DND-41 (cell line): ENCODE results near the gene KRTAP9-4.

Experiments
- ATAC-seq: fragments of 200-7000 bp; cut with Tn5 transposase; 3 replicates; pipeline ENCODE4 v1.9.1; 2021; ENCODE audit warnings: low read depth; ENCODE audit not compliant: insufficient read depth
- DNase-seq: peaks from one replicate; pipeline ENCODE4 v3.0.0-alpha.2; 2020
- H2AFZ ChIP-seq: 2 replicates; pipeline ENCODE4 v1.6.0; 2012; ENCODE audit warnings: low read depth, low read length
- H3K27ac ChIP-seq: 2 replicates; pipeline ENCODE4 v1.5.1; 2012; ENCODE audit warnings: low read length, inconsistent platforms
- H3K27me3 ChIP-seq: fragments of 200-600 bp; sonication (generic); 2 replicates; pipeline ENCODE4 v1.6.0; 2012; ENCODE audit warnings: low read length, mild to moderate bottlenecking, inconsistent platforms; ENCODE audit not compliant: insufficient read depth, poor library complexity
- H3K36me3 ChIP-seq: 2 replicates; pipeline ENCODE4 v1.5.1; 2012; ENCODE audit warnings: low read length, inconsistent platforms; ENCODE audit not compliant: insufficient read depth
- H3K4me1 ChIP-seq: 2 replicates; pipeline ENCODE4 v1.5.1; 2012; ENCODE audit warnings: mild to moderate bottlenecking, low read length; ENCODE audit not compliant: insufficient read depth
- H3K4me2 ChIP-seq: 2 replicates; pipeline ENCODE4 v1.6.0; 2012; ENCODE audit warnings: mild to moderate bottlenecking, moderate library complexity, low read length, inconsistent platforms; ENCODE audit not compliant: insufficient read depth
- H3K4me3 ChIP-seq, 2 experiments: fragments of 200-600 bp in 1 of 2; shearing (Covaris generic) in 1 of 2; 2 replicates each; pipeline ENCODE4 v1.5.1; 2012 to 2016; ENCODE audit warnings: inconsistent platforms in 2 of 2, low read length in 2 of 2, mild to moderate bottlenecking in 2 of 2, low read depth in 1 of 2, moderate library complexity in 1 of 2
- H3K79me2 ChIP-seq: 2 replicates; pipeline ENCODE4 v1.6.0; 2012; ENCODE audit warnings: low read length, inconsistent platforms; ENCODE audit not compliant: insufficient read depth
- H3K9ac ChIP-seq: 2 replicates; pipeline ENCODE4 v1.6.0; 2012; ENCODE audit warnings: low read depth, mild to moderate bottlenecking, inconsistent platforms, low read length, moderate library complexity
- H3K9me3 ChIP-seq: 2 replicates; pipeline ENCODE4 v1.5.1; 2012; ENCODE audit warnings: low read length, moderate library complexity, mild to moderate bottlenecking, inconsistent platforms; ENCODE audit not compliant: insufficient read depth, severe bottlenecking
- H4K20me1 ChIP-seq: 2 replicates; pipeline ENCODE4 v1.6.0; 2012; ENCODE audit warnings: low read length; ENCODE audit not compliant: insufficient read depth
- EZH2 ChIP-seq: IDR thresholded peaks from 3 replicates; pipeline ENCODE4 v1.6.1; 2012; ENCODE audit warnings: borderline replicate concordance, low read depth, mild to moderate bottlenecking, moderate library complexity, low read length, inconsistent platforms; ENCODE audit not compliant: severe bottlenecking
- TF ChIP-seq, protein P1 (sequence below): IDR thresholded peaks from 2 replicates; pipeline ENCODE4 v1.5.1; 2012; ENCODE audit warnings: borderline replicate concordance, low read length, moderate library complexity, mild to moderate bottlenecking; ENCODE audit not compliant: poor library complexity, severe bottlenecking; ENCODE audit errors: extremely low read depth

The KRTAP9-4 gene

DNA sequence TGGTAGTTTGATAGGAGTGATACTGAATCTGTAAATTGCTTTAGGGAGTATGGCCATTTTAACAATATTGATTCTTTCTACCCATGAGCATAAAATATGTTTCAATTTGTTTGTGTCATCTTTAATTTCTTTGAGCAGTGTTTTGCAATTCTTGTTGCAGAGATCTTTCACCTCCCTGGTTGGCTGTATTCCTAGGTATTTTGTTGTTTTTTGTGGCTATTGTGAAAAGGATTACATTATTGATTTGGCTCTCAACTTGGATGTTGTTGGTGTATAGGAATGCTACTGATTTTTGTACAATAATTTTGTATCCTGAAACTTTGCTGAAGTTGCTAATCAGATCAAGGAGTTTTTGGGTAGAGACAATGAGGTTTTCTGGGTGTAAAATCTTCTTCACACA is 8.9 kb downstream of the KRTAP9-4 start:
- Histone ChIP-seq H3K4me3 (no peak overlapping the region), H3K4me2 (no peak overlapping the region), H3K36me3 (no peaks in the 10 kb centered on the region), H3K27me3 (peaks cover 6% of the 10 kb centered on the region), H3K9me3 (no peaks in the 10 kb centered on the region), H3K27ac (no peak overlapping the region), H2AFZ (no peak overlapping the region), H3K4me1 (no peaks in the 10 kb centered on the region), H4K20me1 (no peaks in the 10 kb centered on the region), H3K9ac (no peak overlapping the region), H3K79me2 (no peaks in the 10 kb centered on the region)
- DNase-seq (no peak), ATAC-seq (no peak)
- TF ChIP-seq EZH2, result no peak
- TF ChIP-seq, protein P1, sequence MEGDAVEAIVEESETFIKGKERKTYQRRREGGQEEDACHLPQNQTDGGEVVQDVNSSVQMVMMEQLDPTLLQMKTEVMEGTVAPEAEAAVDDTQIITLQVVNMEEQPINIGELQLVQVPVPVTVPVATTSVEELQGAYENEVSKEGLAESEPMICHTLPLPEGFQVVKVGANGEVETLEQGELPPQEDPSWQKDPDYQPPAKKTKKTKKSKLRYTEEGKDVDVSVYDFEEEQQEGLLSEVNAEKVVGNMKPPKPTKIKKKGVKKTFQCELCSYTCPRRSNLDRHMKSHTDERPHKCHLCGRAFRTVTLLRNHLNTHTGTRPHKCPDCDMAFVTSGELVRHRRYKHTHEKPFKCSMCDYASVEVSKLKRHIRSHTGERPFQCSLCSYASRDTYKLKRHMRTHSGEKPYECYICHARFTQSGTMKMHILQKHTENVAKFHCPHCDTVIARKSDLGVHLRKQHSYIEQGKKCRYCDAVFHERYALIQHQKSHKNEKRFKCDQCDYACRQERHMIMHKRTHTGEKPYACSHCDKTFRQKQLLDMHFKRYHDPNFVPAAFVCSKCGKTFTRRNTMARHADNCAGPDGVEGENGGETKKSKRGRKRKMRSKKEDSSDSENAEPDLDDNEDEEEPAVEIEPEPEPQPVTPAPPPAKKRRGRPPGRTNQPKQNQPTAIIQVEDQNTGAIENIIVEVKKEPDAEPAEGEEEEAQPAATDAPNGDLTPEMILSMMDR, result no peak

DNA sequence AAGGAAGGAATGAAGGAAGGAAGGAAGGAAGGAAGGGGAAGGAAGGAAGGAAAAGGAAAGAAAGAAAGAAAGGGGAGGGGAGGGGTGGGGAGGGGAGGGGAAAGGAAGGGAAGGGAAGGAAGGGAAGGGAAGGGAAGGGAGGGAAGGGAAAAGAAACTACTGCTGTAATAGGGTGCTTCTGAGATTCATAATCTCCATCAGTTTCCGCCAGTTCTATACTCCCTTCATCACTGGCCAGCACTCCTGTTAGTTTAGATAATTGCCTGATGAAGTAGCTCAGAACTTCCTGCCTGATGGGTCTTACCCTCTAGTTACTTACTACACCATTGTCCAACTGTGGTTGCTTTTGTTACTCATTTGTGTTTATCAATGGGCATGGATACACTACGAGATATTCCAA is 13.7 kb downstream of the KRTAP9-4 start:
- Histone ChIP-seq H3K79me2 (no peaks in the 10 kb centered on the region), H3K36me3 (no peaks in the 10 kb centered on the region), H3K27me3 (peaks cover 13% of the 10 kb centered on the region), H4K20me1 (no peaks in the 10 kb centered on the region), H3K4me1 (no peaks in the 10 kb centered on the region), H3K4me3 (no peak overlapping the region), H3K4me2 (no peak overlapping the region), H2AFZ (no peak overlapping the region), H3K9ac (no peak overlapping the region), H3K9me3 (no peaks in the 10 kb centered on the region), H3K27ac (no peak overlapping the region)
- TF ChIP-seq, protein P1, result no peak
- TF ChIP-seq EZH2, result no peak
- DNase-seq (no peak), ATAC-seq (no peak)

DNA sequence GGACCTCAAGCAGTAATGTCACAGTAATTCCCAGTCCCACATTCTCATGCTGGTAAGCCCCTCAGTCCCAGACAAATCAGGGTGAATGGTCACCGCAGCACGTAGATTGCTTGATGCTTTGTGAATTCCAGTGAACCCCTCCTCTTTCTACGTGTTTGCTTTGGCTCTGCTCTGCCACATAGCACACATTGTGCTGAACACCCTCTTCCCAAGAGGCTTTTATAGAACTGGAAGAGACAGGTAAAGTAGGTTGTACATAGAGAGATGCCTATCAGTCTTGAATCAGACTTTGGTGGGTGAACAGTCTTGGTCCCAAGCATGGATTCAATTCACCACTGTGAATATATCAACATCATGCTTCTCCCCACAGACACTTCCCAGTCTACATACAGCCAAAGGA is 15.1 kb downstream of the KRTAP9-4 start:
- Histone ChIP-seq H3K79me2 (no peaks in the 10 kb centered on the region), H4K20me1 (no peaks in the 10 kb centered on the region), H3K27me3 (peaks cover 13% of the 10 kb centered on the region), H3K9me3 (no peaks in the 10 kb centered on the region), H3K36me3 (no peaks in the 10 kb centered on the region), H3K4me3 (no peak overlapping the region), H2AFZ (no peak overlapping the region), H3K4me2 (no peak overlapping the region), H3K27ac (no peak overlapping the region), H3K9ac (no peak overlapping the region), H3K4me1 (no peaks in the 10 kb centered on the region)
- DNase-seq, result no peak
- TF ChIP-seq, protein P1, result no peak
- no peak for TF ChIP-seq EZH2
- no peak for ATAC-seq

DNA sequence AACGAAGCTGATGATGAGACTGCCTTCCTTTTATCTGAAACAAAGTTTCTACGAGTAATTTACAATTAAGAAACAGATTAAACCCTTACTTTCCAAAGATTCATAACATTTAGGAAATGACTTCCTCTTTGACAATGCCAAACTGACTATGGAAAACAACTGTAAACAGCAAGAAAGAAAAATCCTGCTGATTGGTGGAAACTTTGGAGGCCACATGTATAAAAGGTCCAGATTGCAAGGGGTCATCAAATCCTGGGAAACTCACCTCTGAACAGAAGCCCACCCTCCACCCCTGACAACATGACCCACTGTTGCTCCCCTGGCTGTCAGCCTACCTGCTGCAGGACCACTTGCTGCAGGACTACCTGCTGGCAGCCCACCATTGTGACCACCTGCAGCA is 15.6 kb downstream of the KRTAP9-4 start, which contains the start of gene KRTAP9-6:
TSS of gene KRTAP9-6 (plus strand) at position 301 of the 400 bp plus-strand sequence. CDS start at position 301, 0 bp downstream.
- H4K20me1 ChIP-seq, result no peaks in the 10 kb centered on the region
- H3K79me2 ChIP-seq, result no peaks in the 10 kb centered on the region
- no peaks in the 10 kb centered on the region for H3K36me3 ChIP-seq
- ATAC-seq, result no peak
- DNase-seq, result no peak
- H3K4me3 ChIP-seq, result no peak within 1 kb of the TSS
- H3K4me2 ChIP-seq, result no peak within 1 kb of the TSS
- no peak within 1 kb of the TSS for H3K27ac ChIP-seq
- H3K27me3 ChIP-seq, result peaks cover 13% of the 10 kb centered on the region
- TF ChIP-seq, protein P1, result no peak
- no peak for TF ChIP-seq EZH2
- no peak within 1 kb of the TSS for H2AFZ ChIP-seq
- H3K9me3 ChIP-seq, result no peaks in the 10 kb centered on the region
- H3K4me1 ChIP-seq, result no peaks in the 10 kb centered on the region
- no peak within 1 kb of the TSS for H3K9ac ChIP-seq
